BJ (cell line): ENCODE results near the gene RSRP1. TPM values are rescaled to one million over a fixed set of nuclear protein-coding genes. Genes with fewer than 3 reads are reported as not detected.
"Not testable (repeated sequence)": the region's sequence is repeated elsewhere in the genome, so short reads cannot be mapped to it uniquely, and the experiment has no call there.

ENCODE experiments used
- CTCF ChIA-PET: fragments of 350-600 bp; formaldehyde crosslinking; extraction: SDS; loops from one replicate; lab custom pipeline; 2021; ENCODE audit warnings: antibody characterized with exemption, inconsistent platforms; lab: Yijun Ruan, JAX
- POLR2A ChIA-PET: fragments of 300-600 bp; sonication (Branson Sonifier 250); formaldehyde crosslinking; extraction: SDS; loops from one replicate; lab custom pipeline; 2021; ENCODE audit warnings: antibody characterized with exemption; lab: Charles Lee
- DNase-seq: peaks from one replicate; pipeline ENCODE4 v3.0.0-alpha.2; 2011; ENCODE audit warnings: low read depth
- H3K27me3 ChIP-seq: 2 replicates; pipeline ENCODE4 v1.6.0; 2011; ENCODE audit warnings: low read length; ENCODE audit not compliant: control insufficient read depth, insufficient read depth
- H3K36me3 ChIP-seq: 2 replicates; pipeline ENCODE4 v1.5.1; 2011; ENCODE audit warnings: low read length; ENCODE audit not compliant: control insufficient read depth, insufficient read depth
- H3K4me3 ChIP-seq: 2 replicates; pipeline ENCODE4 v1.5.1; 2011; ENCODE audit warnings: low read depth, mild to moderate bottlenecking, control low read depth, low read length
- CTCF ChIP-seq: IDR thresholded peaks from 2 replicates; pipeline ENCODE4 v1.5.1; 2011; ENCODE audit warnings: low read depth, mild to moderate bottlenecking, control low read depth, inconsistent platforms, low read length, moderate library complexity; ENCODE audit not compliant: insufficient read depth
- polyA plus RNA-seq: library from polyadenylated mRNA; depleted of rRNA; stranded (reverse); fragments of >200 nt; gene quantifications from 2 replicates; pipeline ENCODE4 v1.2.3, GENCODE V29; 2011

The RSRP1 gene
- polyA plus RNA-seq, 1 experiment = 70.4 TPM

- POLR2A ChIA-PET, H3K27me3 ChIP-seq, H3K4me3 ChIP-seq, H3K36me3 ChIP-seq, CTCF ChIA-PET, DNase-seq: not testable (repeated sequence)
Observed at GRCh38 chr1:25278358-25278757, 31.1 kb upstream of the RSRP1 start.

- H3K27me3 ChIP-seq, CTCF ChIA-PET, POLR2A ChIA-PET, H3K36me3 ChIP-seq, H3K4me3 ChIP-seq, DNase-seq: not testable (repeated sequence)
Observed at GRCh38 chr1:25277295-25277694, 30.0 kb upstream of the RSRP1 start.

- H3K4me3 ChIP-seq, H3K27me3 ChIP-seq, DNase-seq, POLR2A ChIA-PET, H3K36me3 ChIP-seq, CTCF ChIA-PET: not testable (repeated sequence)
Observed at GRCh38 chr1:25275648-25276047, 28.4 kb upstream of the RSRP1 start.

GRCh38 chr1:25272238-25272637 is 25.0 kb upstream of the RSRP1 start, which contains the start of gene RHD:
RHD (plus strand) TSS chr1:25272509; CDS start chr1:25272548, 39 bp downstream.
- H3K36me3 ChIP-seq, H3K27me3 ChIP-seq, CTCF ChIA-PET, DNase-seq, H3K4me3 ChIP-seq: not testable (repeated sequence)
- POLR2A ChIA-PET = interaction anchor here (0.7 kb wide), 1 partner anchor 17 kb away, joined by 3 read pairs; no protein-coding TSS in a partner anchor

GRCh38 chr1:25268143-25268760 is 21.0 kb upstream of the RSRP1 start:
- CTCF ChIA-PET, H3K27me3 ChIP-seq, H3K36me3 ChIP-seq, DNase-seq: not testable (repeated sequence)
- H3K4me3 ChIP-seq = peak overlapping the region; percentile 52
- POLR2A ChIA-PET = interaction anchor here (0.6 kb wide), 1 partner anchor 1919 kb away, joined by 5 read pairs; no protein-coding TSS in a partner anchor

GRCh38 chr1:25267288-25268142 is 20.3 kb upstream of the RSRP1 start:
- H3K4me3 ChIP-seq = peak overlapping the region; percentile 52
- H3K27me3 ChIP-seq, CTCF ChIA-PET, DNase-seq, H3K36me3 ChIP-seq: not testable (repeated sequence)
- POLR2A ChIA-PET = interaction anchor here (0.6 kb wide), 1 partner anchor 1920 kb away, joined by 5 read pairs; no protein-coding TSS in a partner anchor

GRCh38 chr1:25266554-25267287 is 19.5 kb upstream of the RSRP1 start:
- peak overlapping the region; percentile 50 for H3K4me3 ChIP-seq
- 0 out of 2 replicates have a peak, but pooled peaks have one; percentile 16 for TF ChIP-seq CTCF
- H3K27me3 ChIP-seq, POLR2A ChIA-PET, H3K36me3 ChIP-seq, CTCF ChIA-PET, DNase-seq: not testable (repeated sequence)

GRCh38 chr1:25260336-25260735 is 13.1 kb upstream of the RSRP1 start:
- CTCF ChIA-PET, POLR2A ChIA-PET: not testable (repeated sequence)

More at GRCh38 chr1:25260336-25260735, 13.1 kb upstream of the RSRP1 start:
- H3K36me3 ChIP-seq, H3K27me3 ChIP-seq, DNase-seq, H3K4me3 ChIP-seq: not testable (repeated sequence)
